K562 (cell line): ENCODE measurements around the gene ERICH6. TPM values are rescaled to one million over a fixed set of nuclear protein-coding genes. Genes with fewer than 3 reads are reported as not detected.
A peak's percentile ranks its signal among the peaks of the same experiment; 100 is the strongest.

Source experiments
- ATAC-seq: fragments of 200-7000 bp; cut with Tn5 transposase; 3 replicates; pipeline ENCODE4 v1.9.1; 2020; ENCODE audit warnings: moderate library complexity
- BruUV-seq: library from RNA; stranded (reverse); fragments of 400-500 nt; replicated peaks from 2 replicates; lab custom pipeline; 2021; lab: Mats Ljungman, UMichigan
- CTCF ChIA-PET: fragments of 300-600 bp; formaldehyde crosslinking; extraction: SDS; loops from one replicate; lab custom pipeline; 2021; ENCODE audit warnings: low intra/inter-chr PET ratio; lab: Yijun Ruan, JAX
- POLR2A ChIA-PET: fragments of 300-600, 350-650 bp; sonication (Branson Sonifier 250); formaldehyde crosslinking; extraction: SDS; loops from one replicate; lab custom pipeline; 2021; ENCODE audit warnings: antibody characterized with exemption, inconsistent platforms; lab: Yijun Ruan, JAX
- DNase-seq, 4 experiments: peaks; one replicate each; pipeline versions ENCODE4 v3.0.0 to v3.0.0-alpha.2; 2011 to 2018; ENCODE audit warnings: low spot score in 3 of 4, mixed read lengths in 3 of 4; ENCODE audit errors: extremely low read depth in 1 of 4
- FAIRE-seq: peaks from 2 replicates; lab custom pipeline; 2011; peaks lifted over from hg19 to GRCh38; lab: Jason Lieb, UNC
- H2AFZ ChIP-seq: 2 replicates; pipeline ENCODE4 v1.6.0; 2011; ENCODE audit warnings: low read depth, low read length, control low read depth, inconsistent platforms
- H3K27ac ChIP-seq: fragments of 200-600 bp; 3 replicates; pipeline ENCODE4 v1.8.0; 2011; ENCODE audit warnings: low read depth, mild to moderate bottlenecking, control low read depth, inconsistent platforms, low read length, moderate library complexity, mixed read lengths; ENCODE audit errors: extremely low read depth
- H3K27me3 ChIP-seq, 2 experiments: fragments of 300-600 bp in 1 of 2; 2 replicates in 1 of 2; 3 replicates in 1 of 2; pipeline versions ENCODE4 v1.6.0 to v1.8.0; 2011; ENCODE audit warnings: inconsistent platforms in 2 of 2, low read length in 2 of 2, mild to moderate bottlenecking in 1 of 2, mixed read lengths in 1 of 2, moderate library complexity in 1 of 2; ENCODE audit not compliant: control insufficient read depth in 2 of 2, insufficient read depth in 2 of 2
- H3K36me3 ChIP-seq: fragments of 300-600 bp; 3 replicates; pipeline ENCODE4 v1.8.0; 2011; ENCODE audit warnings: mild to moderate bottlenecking, low read length, inconsistent platforms; ENCODE audit not compliant: control insufficient read depth, insufficient read depth
- H3K4me1 ChIP-seq, 2 experiments: fragments of 200-600 bp in 1 of 2; replicated peaks in 1 of 2; 2 replicates in 1 of 2; 3 replicates in 1 of 2; pipeline versions ENCODE4 v1.5.1 to v1.8.0; 2011; ENCODE audit warnings: inconsistent platforms in 2 of 2, low read length in 2 of 2, mild to moderate bottlenecking in 1 of 2, mixed read lengths in 1 of 2, moderate library complexity in 1 of 2; ENCODE audit not compliant: control insufficient read depth in 2 of 2, insufficient read depth in 2 of 2
- H3K4me2 ChIP-seq: 2 replicates; pipeline ENCODE4 v1.6.1; 2011; ENCODE audit warnings: low read length, control low read depth, inconsistent platforms, mixed read lengths; ENCODE audit not compliant: insufficient read depth
- H3K4me3 ChIP-seq: fragments of 200-600 bp; sonication (generic), shearing (Covaris generic); 2 replicates; pipeline ENCODE4 v1.5.1; 2016; ENCODE audit warnings: control low read depth, inconsistent platforms
- H3K79me2 ChIP-seq: fragments of 200-600 bp; 3 replicates; pipeline ENCODE4 v1.8.0; 2011; ENCODE audit warnings: low read length, inconsistent platforms; ENCODE audit not compliant: control insufficient read depth, insufficient read depth
- H3K9ac ChIP-seq, 2 experiments: 2 replicates each; pipeline versions ENCODE4 v1.6.0 to v1.6.1; 2011; ENCODE audit warnings: low read depth in 2 of 2, low read length in 2 of 2, control low read depth in 1 of 2, inconsistent platforms in 1 of 2, mild to moderate bottlenecking in 1 of 2, mixed read lengths in 1 of 2; ENCODE audit not compliant: insufficient read depth in 1 of 2
- H3K9me1 ChIP-seq: one replicate; pipeline ENCODE4 v1.6.0; 2011; ENCODE audit warnings: inconsistent platforms, mild to moderate bottlenecking, low read length, moderate library complexity; ENCODE audit not compliant: control insufficient read depth, insufficient read depth
- H3K9me3 ChIP-seq: replicated peaks from 2 replicates; pipeline ENCODE4 v1.5.1; 2011; ENCODE audit warnings: low read depth, low read length, inconsistent platforms; ENCODE audit not compliant: control insufficient read depth, insufficient read depth
- H4K20me1 ChIP-seq: replicated peaks from 2 replicates; pipeline ENCODE4 v1.6.1; 2011; ENCODE audit warnings: low read length, inconsistent platforms, mixed read lengths; ENCODE audit not compliant: control insufficient read depth, insufficient read depth
- CBFB ChIP-seq: sonication (generic); formaldehyde crosslinking; IDR thresholded peaks from 2 replicates; pipeline ENCODE4 v1.4.0; 2020; ENCODE audit warnings: mild to moderate bottlenecking, missing genetic modification reagents
- CXXC5 ChIP-seq: fragments of 250-450 bp; sonication (Bioruptor Pico); IDR thresholded peaks from 2 replicates; pipeline ENCODE4 v1.8.0; 2022; ENCODE audit warnings: inconsistent platforms, mild to moderate bottlenecking, moderate library complexity
- ETV5 ChIP-seq: sonication (generic); formaldehyde crosslinking; IDR thresholded peaks from 2 replicates; pipeline ENCODE4 v1.4.0; 2020; ENCODE audit warnings: low read depth, mild to moderate bottlenecking, missing genetic modification reagents
- GABPB2 ChIP-seq: fragments of 250-450 bp; sonication (Bioruptor Pico); conservative IDR thresholded peaks from 2 replicates; pipeline ENCODE4 v1.5.1; 2021; ENCODE audit warnings: mild to moderate bottlenecking
- IFI16 ChIP-seq: fragments of 250-450 bp; sonication (Bioruptor Pico); IDR thresholded peaks from 2 replicates; pipeline ENCODE4 v2.1.2; 2022; ENCODE audit warnings: mild to moderate bottlenecking, inconsistent platforms
- MAFG ChIP-seq: fragments of 450-650 bp; conservative IDR thresholded peaks from 2 replicates; pipeline ENCODE4 v1.6.1; 2016; ENCODE audit warnings: missing genetic modification characterization, missing compliant biosample characterization
- MEF2D ChIP-seq: conservative IDR thresholded peaks from 2 replicates; pipeline ENCODE4 v1.6.1; 2016; ENCODE audit warnings: low read depth, missing genetic modification characterization, missing compliant biosample characterization
- NR2C1 ChIP-seq, 2 experiments: fragments of 450-650 bp; IDR thresholded peaks; 2 replicates each; pipeline ENCODE4 v1.6.1; 2017; ENCODE audit warnings: mild to moderate bottlenecking in 2 of 2, antibody characterized with exemption in 1 of 2, inconsistent platforms in 1 of 2, missing compliant biosample characterization in 1 of 2, missing genetic modification characterization in 1 of 2
- NUFIP1 ChIP-seq: fragments of 450-650 bp; IDR thresholded peaks from 2 replicates; pipeline ENCODE4 v1.6.1; 2018; ENCODE audit not compliant: partially characterized antibody
- SIX5 ChIP-seq, 2 experiments: IDR thresholded peaks; 2 replicates each; pipeline ENCODE4 v1.6.1; 2011; ENCODE audit warnings: low read length in 2 of 2, borderline replicate concordance in 1 of 2, low read depth in 1 of 2, mild to moderate bottlenecking in 1 of 2, moderate library complexity in 1 of 2; ENCODE audit not compliant: insufficient read depth in 1 of 2
- TBL1XR1 ChIP-seq, 2 experiments: IDR thresholded peaks; 2 replicates each; pipeline ENCODE4 v1.6.1; 2012; ENCODE audit warnings: improper control_type of control experiment in 2 of 2, low read length in 2 of 2, mild to moderate bottlenecking in 1 of 2
- ZFP30 ChIP-seq: fragments of 250-450 bp; sonication (Bioruptor Pico); IDR thresholded peaks from 2 replicates; pipeline ENCODE4 v1.8.0; 2022; ENCODE audit warnings: moderate library complexity, mild to moderate bottlenecking, inconsistent platforms, borderline replicate concordance
- ZKSCAN8 ChIP-seq: fragments of 200-800 bp; sonication (Bioruptor generic); IDR thresholded peaks from 2 replicates; pipeline ENCODE4 v1.6.1; 2016; ENCODE audit warnings: missing genetic modification characterization, missing compliant biosample characterization
- ZNF431 ChIP-seq: sonication (generic); formaldehyde crosslinking; IDR thresholded peaks from 2 replicates; pipeline ENCODE4 v1.8.0; 2022; ENCODE audit warnings: mild to moderate bottlenecking, missing genetic modification reagents
- ZNF79 ChIP-seq: fragments of 250-450 bp; sonication (Bioruptor Pico); IDR thresholded peaks from 2 replicates; pipeline ENCODE4 v1.4.0; 2020; ENCODE audit warnings: low read depth, mild to moderate bottlenecking, moderate library complexity
- in situ Hi-C: fragments of 300-500 bp; cut with MboI; formaldehyde crosslinking; loops from 4 replicates; pipeline ENCODE4 v1.15.0; 2018; ENCODE audit warnings: inconsistent platforms, mixed read lengths
- intact Hi-C: fragments of 100-400 bp; cut with micrococcal nuclease; formaldehyde crosslinking; loops from 2 replicates; pipeline ENCODE4 v1.14.2; 2022
- polyA plus RNA-seq, 8 experiments: library from polyadenylated mRNA; depleted of rRNA in 4 of 8; stranded (reverse) in 5 of 8; unstranded in 3 of 8; fragments of >200 nt; fragmentation: Nextera tagmentation in 2 of 8; fragmentation: Illumina TruSeq in 1 of 8; extraction: Ambion mirVana in 2 of 8; extraction: Trizol in 1 of 8; gene quantifications; 2 replicates each; pipeline versions ENCODE4 v1.2.1 to v1.2.3, GENCODE V29; 2011 to 2014; ENCODE audit warnings: inconsistent platforms in 1 of 8, missing spikeins in 1 of 8
- total RNA-seq, 7 experiments: library from RNA; depleted of rRNA in 6 of 7; stranded (reverse); fragments of >200 nt in 6 of 7; fragmentation: Illumina TruSeq in 2 of 7; extraction: Trizol in 2 of 7; gene quantifications; 2 replicates each; pipeline versions ENCODE4 v1.2.1 to v1.2.3, GENCODE V29; 2011 to 2021; ENCODE audit warnings: low replicate concordance in 1 of 7
- TF ChIP-seq, protein P1 (sequence below): IDR thresholded peaks from 3 replicates; pipeline ENCODE4 v1.6.1; 2011; ENCODE audit warnings: borderline replicate concordance, mild to moderate bottlenecking, moderate library complexity; ENCODE audit not compliant: insufficient read length; ENCODE audit errors: extremely low read depth
- TF ChIP-seq, protein P2 (sequence below): sonication (generic); formaldehyde crosslinking; IDR thresholded peaks from 2 replicates; pipeline ENCODE4 v1.9.0; 2022; ENCODE audit warnings: mild to moderate bottlenecking, missing genetic modification reagents
- TF ChIP-seq, protein P3 (sequence below): sonication (generic); IDR thresholded peaks from 2 replicates; pipeline ENCODE4 v1.6.1; 2016

The ERICH6 gene
- total and polyA plus RNA-seq, 9 of the 15 experiments (the other 6 are each of a cell fraction or from before 2014, with no cell fraction given) = not detected

DNA sequence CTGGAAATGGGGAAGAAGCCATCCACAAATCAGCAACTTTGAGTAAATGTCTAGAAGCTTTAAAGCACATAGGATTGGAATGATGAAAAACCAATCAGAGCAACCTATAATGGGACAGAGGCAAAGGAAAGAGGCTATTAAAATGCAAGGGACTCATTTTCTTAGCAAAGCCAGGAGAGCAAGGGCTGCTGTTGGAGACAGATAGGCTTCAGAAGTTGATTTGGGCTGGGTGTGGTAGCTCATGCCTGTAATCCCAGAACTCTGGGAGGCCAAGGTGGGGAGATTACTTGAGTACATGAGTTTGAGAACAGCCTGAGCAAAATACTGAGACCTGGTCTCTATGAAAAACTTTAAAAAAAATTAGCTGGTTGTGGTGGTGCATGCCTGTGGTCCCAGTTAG is 16.1 kb downstream of the ERICH6 start:
- Histone ChIP-seq H3K4me1 (peaks cover 6 to 10% of the 10 kb centered on the region in 2 experiments; a peak in 3 of 5 replicates), H3K9me1 (no peaks in the 10 kb centered on the region), H3K36me3 (no peaks in the 10 kb centered on the region), H3K4me2 (no peak overlapping the region), H3K9me3 (no peaks in the 10 kb centered on the region; the same call in 1 of the 2 replicates), H3K4me3 (no peak overlapping the region), H2AFZ (no peak overlapping the region), H3K27ac (no peak overlapping the region), H4K20me1 (no peaks in the 10 kb centered on the region), H3K27me3 (no peaks in the 10 kb centered on the region), H3K9ac (no peak overlapping the region), H3K79me2 (no peaks in the 10 kb centered on the region)
- ATAC-seq (peak; percentile 91), FAIRE-seq (peak; percentile 89), DNase-seq (peak in 2 of 4 experiments; percentile 33 to 70)
- ChIA-PET CTCF (no interaction called here), POLR2A (no interaction called here)
- intact Hi-C loops = no loop called here
- no TSS peak for BruUV-seq
- in situ Hi-C loops = no loop called here
- no peak for TF ChIP-seq TBL1XR1 (IDR thresholded peaks at IDR 0.05; ENCODE audit: low read length in 2 of 2)
- no peak for TF ChIP-seq IFI16 (CRISPR knock-in tag)
- no peak for TF ChIP-seq ZNF431 (CRISPR knock-in tag)
- no peak for TF ChIP-seq MAFG
- TF ChIP-seq, protein P1, sequence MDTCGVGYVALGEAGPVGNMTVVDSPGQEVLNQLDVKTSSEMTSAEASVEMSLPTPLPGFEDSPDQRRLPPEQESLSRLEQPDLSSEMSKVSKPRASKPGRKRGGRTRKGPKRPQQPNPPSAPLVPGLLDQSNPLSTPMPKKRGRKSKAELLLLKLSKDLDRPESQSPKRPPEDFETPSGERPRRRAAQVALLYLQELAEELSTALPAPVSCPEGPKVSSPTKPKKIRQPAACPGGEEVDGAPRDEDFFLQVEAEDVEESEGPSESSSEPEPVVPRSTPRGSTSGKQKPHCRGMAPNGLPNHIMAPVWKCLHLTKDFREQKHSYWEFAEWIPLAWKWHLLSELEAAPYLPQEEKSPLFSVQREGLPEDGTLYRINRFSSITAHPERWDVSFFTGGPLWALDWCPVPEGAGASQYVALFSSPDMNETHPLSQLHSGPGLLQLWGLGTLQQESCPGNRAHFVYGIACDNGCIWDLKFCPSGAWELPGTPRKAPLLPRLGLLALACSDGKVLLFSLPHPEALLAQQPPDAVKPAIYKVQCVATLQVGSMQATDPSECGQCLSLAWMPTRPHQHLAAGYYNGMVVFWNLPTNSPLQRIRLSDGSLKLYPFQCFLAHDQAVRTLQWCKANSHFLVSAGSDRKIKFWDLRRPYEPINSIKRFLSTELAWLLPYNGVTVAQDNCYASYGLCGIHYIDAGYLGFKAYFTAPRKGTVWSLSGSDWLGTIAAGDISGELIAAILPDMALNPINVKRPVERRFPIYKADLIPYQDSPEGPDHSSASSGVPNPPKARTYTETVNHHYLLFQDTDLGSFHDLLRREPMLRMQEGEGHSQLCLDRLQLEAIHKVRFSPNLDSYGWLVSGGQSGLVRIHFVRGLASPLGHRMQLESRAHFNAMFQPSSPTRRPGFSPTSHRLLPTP = no peak
- no peak for TF ChIP-seq SIX5 (IDR thresholded peaks at IDR 0.05; ENCODE audit: borderline replicate concordance in 1 of 2, insufficient read depth in 1 of 2, low read depth in 1 of 2, low read length in 2 of 2)
- TF ChIP-seq, protein P2, sequence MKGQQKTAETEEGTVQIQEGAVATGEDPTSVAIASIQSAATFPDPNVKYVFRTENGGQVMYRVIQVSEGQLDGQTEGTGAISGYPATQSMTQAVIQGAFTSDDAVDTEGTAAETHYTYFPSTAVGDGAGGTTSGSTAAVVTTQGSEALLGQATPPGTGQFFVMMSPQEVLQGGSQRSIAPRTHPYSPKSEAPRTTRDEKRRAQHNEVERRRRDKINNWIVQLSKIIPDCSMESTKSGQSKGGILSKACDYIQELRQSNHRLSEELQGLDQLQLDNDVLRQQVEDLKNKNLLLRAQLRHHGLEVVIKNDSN (CRISPR knock-in tag) = no peak
- TF ChIP-seq, protein P3, sequence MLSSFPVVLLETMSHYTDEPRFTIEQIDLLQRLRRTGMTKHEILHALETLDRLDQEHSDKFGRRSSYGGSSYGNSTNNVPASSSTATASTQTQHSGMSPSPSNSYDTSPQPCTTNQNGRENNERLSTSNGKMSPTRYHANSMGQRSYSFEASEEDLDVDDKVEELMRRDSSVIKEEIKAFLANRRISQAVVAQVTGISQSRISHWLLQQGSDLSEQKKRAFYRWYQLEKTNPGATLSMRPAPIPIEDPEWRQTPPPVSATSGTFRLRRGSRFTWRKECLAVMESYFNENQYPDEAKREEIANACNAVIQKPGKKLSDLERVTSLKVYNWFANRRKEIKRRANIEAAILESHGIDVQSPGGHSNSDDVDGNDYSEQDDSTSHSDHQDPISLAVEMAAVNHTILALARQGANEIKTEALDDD = no peak
- TF ChIP-seq CXXC5 (CRISPR knock-in tag) = no peak
- TF ChIP-seq CBFB (CRISPR knock-in tag) = no peak
- no peak for TF ChIP-seq ZKSCAN8
- no peak for TF ChIP-seq NUFIP1
- no peak for TF ChIP-seq GABPB2
- TF ChIP-seq ETV5 (CRISPR knock-in tag) = no peak
- no peak for TF ChIP-seq NR2C1 (IDR thresholded peaks at IDR 0.05)
- TF ChIP-seq NR2C1 (tag; IDR thresholded peaks at IDR 0.05) = no peak
- TF ChIP-seq ZFP30 = no peak
- no peak for TF ChIP-seq MEF2D (tag)
- TF ChIP-seq ZNF79 (CRISPR knock-in tag) = no peak
